ENCODE results near the gene TMEM82. TPM values are rescaled to one million over a fixed set of nuclear protein-coding genes. Genes with fewer than 3 reads are reported as not detected.

TMEM82 gene
- total RNA-seq, 1 donor from 2014 or later: not detected

DNA sequence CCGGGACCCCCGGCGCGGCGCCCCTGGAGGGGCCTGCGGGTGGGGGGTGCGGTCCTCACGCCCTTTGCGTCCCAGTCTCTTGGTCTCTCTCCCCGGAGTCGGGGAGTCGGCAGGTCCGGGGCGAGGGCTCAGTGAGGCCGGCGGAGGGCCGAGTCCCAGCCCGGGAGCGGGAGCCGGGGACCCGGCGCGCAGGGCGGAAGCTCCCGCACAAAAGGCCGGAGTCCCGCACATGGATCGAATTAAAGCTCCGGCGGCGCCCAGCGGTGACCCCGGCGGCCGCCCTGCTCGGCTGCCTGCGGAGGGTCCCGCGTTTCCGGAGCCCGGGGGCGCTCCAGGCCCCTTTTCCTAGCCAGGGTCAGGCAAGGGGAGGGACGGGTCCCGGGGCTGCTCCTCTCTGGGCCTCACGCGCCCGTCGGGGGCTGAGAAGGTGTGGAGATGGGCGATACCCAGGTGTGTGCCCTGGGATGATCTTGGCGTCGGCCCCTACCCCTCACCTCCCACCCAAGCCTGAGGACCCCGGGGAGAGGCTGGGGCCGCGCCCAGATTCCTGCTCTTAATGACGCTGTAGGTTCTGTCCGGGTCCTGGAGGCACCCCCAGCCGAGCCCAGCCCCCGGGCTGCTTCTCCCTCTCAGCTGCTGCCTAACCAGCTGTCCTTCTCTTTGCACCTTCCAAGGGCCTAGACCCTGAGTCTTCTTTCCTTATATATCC, 16.8 kb downstream of the TMEM82 start:
- Mint-ChIP-seq H3K4me1 (peaks cover 42% of the 10 kb centered on the region), H3K36me3 (ENCODE audit: low read depth) (no peaks in the 10 kb centered on the region), H3K4me3 (peak overlapping the region; percentile 83), H3K9me3 (no peaks in the 10 kb centered on the region), H3K27ac (ENCODE audit: unreplicated experiment) (no peak overlapping the region), H3K27me3 (ENCODE audit: low read depth) (peaks cover 47% of the 10 kb centered on the region)
- no peak for DNase-seq (ENCODE audit: low read depth, low spot score)
- TF ChIP-seq, protein P1, sequence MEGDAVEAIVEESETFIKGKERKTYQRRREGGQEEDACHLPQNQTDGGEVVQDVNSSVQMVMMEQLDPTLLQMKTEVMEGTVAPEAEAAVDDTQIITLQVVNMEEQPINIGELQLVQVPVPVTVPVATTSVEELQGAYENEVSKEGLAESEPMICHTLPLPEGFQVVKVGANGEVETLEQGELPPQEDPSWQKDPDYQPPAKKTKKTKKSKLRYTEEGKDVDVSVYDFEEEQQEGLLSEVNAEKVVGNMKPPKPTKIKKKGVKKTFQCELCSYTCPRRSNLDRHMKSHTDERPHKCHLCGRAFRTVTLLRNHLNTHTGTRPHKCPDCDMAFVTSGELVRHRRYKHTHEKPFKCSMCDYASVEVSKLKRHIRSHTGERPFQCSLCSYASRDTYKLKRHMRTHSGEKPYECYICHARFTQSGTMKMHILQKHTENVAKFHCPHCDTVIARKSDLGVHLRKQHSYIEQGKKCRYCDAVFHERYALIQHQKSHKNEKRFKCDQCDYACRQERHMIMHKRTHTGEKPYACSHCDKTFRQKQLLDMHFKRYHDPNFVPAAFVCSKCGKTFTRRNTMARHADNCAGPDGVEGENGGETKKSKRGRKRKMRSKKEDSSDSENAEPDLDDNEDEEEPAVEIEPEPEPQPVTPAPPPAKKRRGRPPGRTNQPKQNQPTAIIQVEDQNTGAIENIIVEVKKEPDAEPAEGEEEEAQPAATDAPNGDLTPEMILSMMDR (conservative IDR thresholded peaks at IDR 0.05): no peak

DNA sequence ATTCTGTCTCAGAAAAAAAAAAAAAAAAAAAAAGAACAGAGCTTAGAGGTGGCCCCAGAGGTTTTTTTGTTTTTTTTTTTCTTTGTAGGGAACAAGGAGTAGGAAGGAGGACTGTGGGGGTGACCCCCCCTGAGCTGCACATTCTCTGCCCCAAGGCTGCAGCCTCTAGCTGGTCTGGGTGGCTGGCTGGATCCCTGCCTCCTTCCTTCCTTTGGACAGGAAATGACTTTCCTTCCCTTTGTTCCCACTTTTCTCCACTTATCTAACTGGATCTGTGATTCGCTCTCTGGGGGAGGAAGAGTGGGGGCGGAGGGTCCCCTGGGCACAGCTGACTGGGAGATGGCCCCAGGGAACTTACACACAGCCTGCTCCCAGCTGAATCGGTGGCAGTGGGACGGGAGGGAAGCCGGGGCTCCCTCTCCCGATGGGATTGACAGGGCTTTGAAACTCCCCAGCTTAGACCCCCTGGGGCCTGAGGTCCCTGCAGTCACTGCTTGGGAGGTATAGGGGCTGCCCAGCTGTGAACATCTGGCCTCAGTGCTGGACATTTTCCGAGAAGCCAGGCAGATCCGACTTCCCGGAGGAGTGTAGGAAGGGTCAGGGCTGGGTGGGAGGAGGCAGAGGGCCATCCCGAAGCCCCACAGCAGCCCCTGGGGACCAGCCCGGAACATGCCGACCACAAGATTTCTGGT, 18.4 kb downstream of the TMEM82 start:
- Mint-ChIP-seq H3K4me1 (peaks cover 37% of the 10 kb centered on the region), H3K27ac (ENCODE audit: unreplicated experiment) (peak overlapping the region; percentile 89), H3K27me3 (ENCODE audit: low read depth) (peaks cover 43% of the 10 kb centered on the region), H3K4me3 (peak overlapping the region; percentile 83), H3K9me3 (no peaks in the 10 kb centered on the region), H3K36me3 (ENCODE audit: low read depth) (no peaks in the 10 kb centered on the region)
- DNase-seq (ENCODE audit: low read depth, low spot score): no peak
- TF ChIP-seq, protein P1 (conservative IDR thresholded peaks at IDR 0.05): no peak

DNA sequence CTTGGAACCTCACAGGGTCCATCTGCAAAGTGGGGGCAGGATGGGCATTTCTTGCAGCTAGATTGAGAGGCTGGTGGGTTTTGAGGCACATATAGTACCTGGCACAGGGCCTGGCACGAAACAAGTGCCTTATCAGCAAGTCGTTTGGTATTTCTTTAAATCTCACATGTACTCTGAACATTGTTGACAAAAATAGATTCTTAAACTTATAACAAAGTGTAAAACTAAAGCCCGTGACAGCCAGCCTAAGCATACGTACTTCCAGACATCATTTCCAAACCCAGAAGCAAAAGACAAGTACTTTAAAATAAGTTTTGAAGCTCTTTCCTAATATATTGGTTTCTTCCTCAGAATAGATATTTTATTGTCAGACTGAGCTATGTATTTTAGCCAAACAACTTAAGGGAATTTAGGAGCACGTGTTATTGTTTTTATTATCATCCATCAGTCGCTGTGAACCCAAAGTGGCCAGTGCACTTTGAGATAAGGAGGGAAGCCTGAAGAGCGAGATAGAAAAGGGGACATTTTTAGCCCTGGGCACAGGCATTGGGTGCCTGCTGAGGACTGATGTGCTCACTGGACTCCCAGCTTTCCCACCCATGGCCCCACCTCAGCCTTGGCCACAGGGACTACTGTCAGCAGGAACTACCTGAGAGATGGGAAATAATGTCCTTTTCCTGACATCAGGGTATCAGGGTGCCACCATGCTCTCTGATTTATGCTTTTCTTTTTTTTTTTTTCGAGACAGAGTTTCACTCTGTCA, 19.2 kb downstream of the TMEM82 start:
- Mint-ChIP-seq H3K27ac (ENCODE audit: unreplicated experiment) (no peak overlapping the region), H3K9me3 (no peaks in the 10 kb centered on the region), H3K36me3 (ENCODE audit: low read depth) (no peaks in the 10 kb centered on the region), H3K27me3 (ENCODE audit: low read depth) (peaks cover 36% of the 10 kb centered on the region), H3K4me3 (peak overlapping the region; percentile 83), H3K4me1 (peaks cover 31% of the 10 kb centered on the region)
- DNase-seq (ENCODE audit: low read depth, low spot score): no peak
- TF ChIP-seq, protein P1 (conservative IDR thresholded peaks at IDR 0.05): no peak

DNA sequence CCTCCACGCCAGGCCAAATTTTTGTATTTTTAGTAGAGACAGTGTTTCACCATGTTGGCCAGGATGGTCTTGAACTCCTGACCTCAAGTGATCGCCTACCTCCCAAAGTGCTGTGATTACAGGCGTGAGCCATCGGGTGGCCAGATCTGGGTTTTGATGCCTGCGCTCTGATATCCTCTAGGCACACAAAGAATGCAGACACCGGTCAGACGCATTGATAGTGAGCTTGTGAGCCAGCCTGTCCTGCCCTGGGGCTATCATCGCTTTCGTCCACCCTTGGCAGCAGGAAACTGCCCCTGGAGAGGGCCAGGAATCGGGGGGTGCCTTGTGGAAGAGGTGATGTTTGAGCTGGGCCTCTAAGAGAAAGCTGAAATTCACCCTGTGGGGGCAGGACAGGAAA, 20.2 kb downstream of the TMEM82 start:
- Mint-ChIP-seq H3K27ac (ENCODE audit: unreplicated experiment) (no peak overlapping the region), H3K27me3 (ENCODE audit: low read depth) (peaks cover 27% of the 10 kb centered on the region), H3K9me3 (no peaks in the 10 kb centered on the region), H3K4me3 (peak overlapping the region; percentile 53), H3K36me3 (ENCODE audit: low read depth) (no peaks in the 10 kb centered on the region), H3K4me1 (peaks cover 22% of the 10 kb centered on the region)
- TF ChIP-seq, protein P1 (conservative IDR thresholded peaks at IDR 0.05): no peak
- DNase-seq (ENCODE audit: low read depth, low spot score): no peak

DNA sequence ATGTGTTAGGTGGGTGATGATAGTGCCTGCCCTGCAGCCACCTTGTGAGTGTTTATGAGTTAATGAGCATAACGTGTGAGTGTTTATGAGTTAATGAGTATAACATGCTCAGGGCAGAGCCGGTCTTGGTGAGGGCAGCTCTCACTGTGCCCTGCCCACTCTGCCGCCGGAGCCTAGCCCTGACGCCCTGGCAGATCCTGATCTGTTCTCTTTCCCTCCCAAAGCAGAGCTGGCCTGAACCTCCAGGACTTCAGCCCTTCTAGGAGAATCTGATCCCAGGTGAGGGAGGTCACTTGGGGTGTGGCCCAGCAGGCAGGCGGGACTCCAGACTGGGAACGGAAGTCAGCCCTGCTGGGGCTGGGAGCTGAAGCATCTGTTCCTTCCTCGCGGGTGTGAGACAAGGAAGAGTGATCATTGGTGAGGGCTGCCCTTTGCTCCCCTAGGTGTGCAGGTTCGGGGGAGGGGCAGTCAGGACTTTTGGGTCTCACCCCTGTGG, 22.0 kb downstream of the TMEM82 start:
- peaks cover 20% of the 10 kb centered on the region for H3K27me3 Mint-ChIP-seq (ENCODE audit: low read depth)
- H3K4me1 Mint-ChIP-seq: peaks cover 21% of the 10 kb centered on the region
- no peak overlapping the region for H3K4me3 Mint-ChIP-seq
- TF ChIP-seq, protein P1 (conservative IDR thresholded peaks at IDR 0.05): no peak
- H3K9me3 Mint-ChIP-seq: no peaks in the 10 kb centered on the region
- H3K36me3 Mint-ChIP-seq (ENCODE audit: low read depth): no peaks in the 10 kb centered on the region
- peak overlapping the region; percentile 43 for H3K27ac Mint-ChIP-seq (ENCODE audit: unreplicated experiment)
- no peak for DNase-seq (ENCODE audit: low read depth, low spot score)

Measured in neural crest cell (in vitro differentiated cells).